Activated CD4-positive, alpha-beta T cell treated with anti-CD3 and anti-CD28 coated beads, Interleukin-2, amount 10 ng/mL, durations not matched to agents 7 days and 5 days (primary cell): ENCODE results near the gene EIF4G3. TPM values are rescaled to one million over a fixed set of nuclear protein-coding genes. Genes with fewer than 3 reads are reported as not detected.
"Not testable (repeated sequence)": the region's sequence is repeated elsewhere in the genome, so short reads cannot be mapped to it uniquely, and the experiment has no call there.

Experiments
- CTCF ChIA-PET: fragments of 350-600 bp; sonication (Branson Sonifier 250); formaldehyde crosslinking; loops from one replicate; lab custom pipeline; 2021; ENCODE audit warnings: antibody characterized with exemption; lab: Charles Lee
- POLR2A ChIA-PET: fragments of 350-600 bp; sonication (Branson Sonifier 250); formaldehyde crosslinking; loops from one replicate; lab custom pipeline; 2021; ENCODE audit warnings: antibody characterized with exemption; lab: Charles Lee
- DNase-seq: peaks from one replicate; pipeline ENCODE4 v3.0.0-alpha.2; 2020
- H3K27ac Mint-ChIP-seq: one replicate; pipeline ENCODE4 v1.8.0; 2021; ENCODE audit warnings: mild to moderate bottlenecking, moderate library complexity, mixed read lengths
- H3K27me3 Mint-ChIP-seq: one replicate; pipeline ENCODE4 v1.8.0; 2021; ENCODE audit warnings: mixed read lengths
- H3K36me3 Mint-ChIP-seq: one replicate; pipeline ENCODE4 v1.8.0; 2021; ENCODE audit warnings: low read depth, mixed read lengths
- H3K4me1 Mint-ChIP-seq: one replicate; pipeline ENCODE4 v1.8.0; 2021; ENCODE audit warnings: mixed read lengths
- H3K4me3 Mint-ChIP-seq: one replicate; pipeline ENCODE4 v1.8.0; 2021; ENCODE audit warnings: mild to moderate bottlenecking, moderate library complexity, mixed read lengths
- H3K9me3 Mint-ChIP-seq: one replicate; pipeline ENCODE4 v1.8.0; 2021; ENCODE audit warnings: mixed read lengths
- total RNA-seq, 2 experiments: library from RNA; stranded (reverse); gene quantifications; one replicate each; pipeline ENCODE4 v1.2.3, GENCODE V29; 2021

Gene EIF4G3
- total RNA-seq, 2 experiments from 2014 or later = 23.8 to 31.5 TPM

GRCh38 chr1:20870718-20871117 is 306.0 kb downstream of the EIF4G3 start:
- Mint-ChIP-seq H3K27me3 (no peaks in the 10 kb centered on the region), H3K4me3 (no peak overlapping the region), H3K36me3 (peaks cover 4% of the 10 kb centered on the region), H3K27ac (no peak overlapping the region), H3K9me3 (no peaks in the 10 kb centered on the region), H3K4me1 (peaks cover 13% of the 10 kb centered on the region)
- CTCF ChIA-PET = no interaction called here
- no peak for DNase-seq
- POLR2A ChIA-PET = no interaction called here

GRCh38 chr1:20868263-20868662 is 308.4 kb downstream of the EIF4G3 start:
- Mint-ChIP-seq H3K36me3 (peaks cover 7% of the 10 kb centered on the region), H3K9me3 (no peaks in the 10 kb centered on the region), H3K27me3 (no peaks in the 10 kb centered on the region), H3K4me3 (no peak overlapping the region), H3K27ac (no peak overlapping the region), H3K4me1 (peaks cover 8% of the 10 kb centered on the region)
- CTCF ChIA-PET = interaction anchor here (0.6 kb wide), 1 partner anchor 120 kb away, joined by 3 read pairs; no protein-coding TSS in a partner anchor
- no peak for DNase-seq
- POLR2A ChIA-PET = no interaction called here

DNA sequence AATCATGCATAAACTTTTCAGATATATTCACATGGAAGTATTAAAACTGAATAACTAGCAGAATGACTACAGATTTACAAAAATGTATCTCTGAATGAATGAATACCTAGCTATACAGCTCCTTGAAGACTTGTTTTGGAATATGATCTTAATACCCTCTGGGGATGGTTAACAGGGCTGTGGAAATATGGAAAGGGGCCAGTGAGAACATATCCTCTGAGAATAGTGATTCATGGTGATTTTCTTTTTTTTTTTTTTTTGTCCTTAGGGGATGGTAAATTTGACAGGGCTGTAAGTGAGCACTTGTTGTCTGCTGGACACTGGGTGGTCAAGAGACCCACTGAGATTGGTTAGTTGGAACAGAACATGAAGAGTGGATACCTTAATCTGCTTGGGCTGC is 308.9 kb downstream of the EIF4G3 start:
- CTCF ChIA-PET = interaction anchor here (0.6 kb wide), 2 partner anchors 120 to 143 kb away, joined by 3 read pairs; no protein-coding TSS in a partner anchor

GRCh38 chr1:20867062-20867461 is 309.6 kb downstream of the EIF4G3 start:
- Mint-ChIP-seq H3K36me3 (peaks cover 7% of the 10 kb centered on the region), H3K9me3 (no peaks in the 10 kb centered on the region), H3K4me1 (no peaks in the 10 kb centered on the region), H3K27me3 (no peaks in the 10 kb centered on the region), H3K4me3 (no peak overlapping the region), H3K27ac (no peak overlapping the region)
- ChIA-PET CTCF (interaction anchor here (0.6 to 0.9 kb wide), 2 partner anchors 11 to 144 kb away, joined by 3 read pairs; no protein-coding TSS in a partner anchor), POLR2A (interaction anchor here (0.6 kb wide), 1 partner anchor 252 kb away, joined by 6 read pairs; no protein-coding TSS in a partner anchor)
- DNase-seq = no peak

More for the DNA sequence above, 308.9 kb downstream of the EIF4G3 start:
- Mint-ChIP-seq H3K9me3 (no peaks in the 10 kb centered on the region), H3K4me1 (peaks cover 3% of the 10 kb centered on the region), H3K27me3 (no peaks in the 10 kb centered on the region), H3K36me3 (peaks cover 7% of the 10 kb centered on the region), H3K4me3 (no peak overlapping the region), H3K27ac (no peak overlapping the region)
- no peak for DNase-seq
- POLR2A ChIA-PET = no interaction called here

DNA sequence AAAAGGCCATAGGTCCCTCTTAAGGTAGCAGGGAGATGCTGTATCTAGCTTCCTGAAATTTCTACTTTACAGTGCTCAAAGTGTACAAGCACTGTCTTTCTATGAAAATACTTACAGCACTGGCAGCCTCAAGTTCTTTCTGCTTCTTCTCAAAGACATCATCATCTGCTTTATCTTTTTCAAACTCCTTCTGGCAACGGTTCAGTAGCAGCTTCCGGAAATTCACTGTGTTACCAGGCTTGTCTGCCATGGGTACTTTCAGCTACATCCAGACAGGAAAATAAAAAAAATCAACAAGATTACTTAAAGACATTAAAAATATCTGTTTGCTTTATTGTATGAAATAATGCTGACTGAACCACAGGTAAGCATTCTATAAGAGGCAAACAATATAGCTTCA is 311.7 kb downstream of the EIF4G3 start:
- ChIA-PET CTCF (interaction anchor here (0.7 kb wide), 1 partner anchor 17 kb away, joined by 3 read pairs; no protein-coding TSS in a partner anchor), POLR2A (no interaction called here)
- no peak for DNase-seq
- Mint-ChIP-seq H3K9me3 (no peaks in the 10 kb centered on the region), H3K4me1 (no peaks in the 10 kb centered on the region), H3K4me3 (no peak overlapping the region), H3K27ac (no peak overlapping the region), H3K27me3 (no peaks in the 10 kb centered on the region), H3K36me3 (peaks cover 5% of the 10 kb centered on the region)

DNA sequence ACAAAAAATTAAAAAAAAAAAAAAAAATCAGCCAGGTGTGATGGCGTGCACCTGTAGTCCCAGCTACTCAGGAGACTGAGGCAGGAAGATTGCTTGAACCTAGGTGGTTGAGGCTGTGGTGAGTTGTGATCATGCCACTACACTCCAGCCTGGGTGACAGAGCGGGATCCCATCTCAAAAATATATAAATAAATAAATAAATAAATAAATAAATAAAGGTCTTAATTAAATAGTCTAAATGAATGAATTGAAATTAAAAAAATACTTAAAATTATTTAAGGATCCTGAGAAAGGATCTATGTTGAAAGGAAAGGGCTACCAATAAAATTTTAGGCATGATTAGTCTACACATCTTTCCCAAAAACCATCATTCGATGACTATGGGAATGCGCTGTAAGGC is 322.2 kb downstream of the EIF4G3 start:
- no peaks in the 10 kb centered on the region for H3K9me3 Mint-ChIP-seq
- ChIA-PET CTCF (interaction anchor here (0.8 kb wide), 1 partner anchor 41 kb away, joined by 3 read pairs; no protein-coding TSS in a partner anchor), POLR2A (no interaction called here)
- H3K27ac Mint-ChIP-seq = no peak overlapping the region
- H3K4me1 Mint-ChIP-seq = no peaks in the 10 kb centered on the region
- DNase-seq = no peak
- H3K4me3 Mint-ChIP-seq = no peak overlapping the region
- no peaks in the 10 kb centered on the region for H3K27me3 Mint-ChIP-seq
- peaks cover 20% of the 10 kb centered on the region for H3K36me3 Mint-ChIP-seq

GRCh38 chr1:20851791-20852190 is 324.9 kb downstream of the EIF4G3 start:
- H3K27ac Mint-ChIP-seq, H3K4me1 Mint-ChIP-seq, H3K9me3 Mint-ChIP-seq, CTCF ChIA-PET, DNase-seq, POLR2A ChIA-PET, H3K27me3 Mint-ChIP-seq, H3K4me3 Mint-ChIP-seq: not testable (repeated sequence)
- peaks cover 13% of the 10 kb centered on the region for H3K36me3 Mint-ChIP-seq

DNA sequence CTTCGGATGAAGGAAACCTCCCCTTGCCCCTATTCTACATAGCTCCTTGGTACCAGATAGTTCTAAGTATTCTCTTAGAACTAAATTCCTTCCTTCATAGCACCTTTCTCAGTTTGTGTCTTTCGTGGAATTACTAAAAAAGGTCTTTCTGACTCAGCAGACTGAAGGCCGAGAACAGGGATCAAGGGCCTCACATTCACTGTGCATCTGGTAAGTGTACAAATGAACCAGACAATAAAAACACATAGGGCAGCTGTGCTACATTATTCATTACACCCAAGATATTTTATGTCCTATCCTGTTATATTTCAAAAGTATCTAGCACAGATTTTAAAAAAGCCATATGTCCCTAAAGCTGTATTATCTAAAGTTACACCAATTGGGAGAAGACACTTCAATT is 326.7 kb downstream of the EIF4G3 start:
- DNase-seq = no peak
- ChIA-PET POLR2A (no interaction called here), CTCF (interaction anchor here (1.6 kb wide), 1 partner anchor 345 kb away, joined by 3 read pairs; no protein-coding TSS in a partner anchor)
- Mint-ChIP-seq H3K4me1 (no peaks in the 10 kb centered on the region), H3K27me3 (no peaks in the 10 kb centered on the region), H3K27ac (no peak overlapping the region), H3K4me3 (no peak overlapping the region), H3K36me3 (peaks cover 13% of the 10 kb centered on the region), H3K9me3 (no peaks in the 10 kb centered on the region)

DNA sequence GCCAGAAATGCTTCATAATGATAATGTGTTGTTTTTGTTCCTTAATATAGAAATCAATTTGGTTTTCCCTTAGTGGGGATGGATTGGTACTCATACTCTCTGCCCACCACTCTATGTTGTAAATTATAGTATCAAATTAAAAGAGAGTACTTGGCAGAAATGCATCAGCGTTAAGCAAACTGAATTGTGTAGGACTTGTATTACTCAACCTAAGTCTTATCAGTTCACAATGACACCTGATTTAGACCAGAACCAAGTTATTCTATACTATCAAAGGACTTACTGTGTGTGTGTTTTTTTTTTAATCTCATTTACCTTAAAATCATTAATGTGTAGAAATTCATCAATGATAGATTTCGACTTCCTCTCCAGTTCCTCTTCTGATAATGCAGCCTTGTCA is 327.6 kb downstream of the EIF4G3 start:
- H3K4me3 Mint-ChIP-seq = no peak overlapping the region
- CTCF ChIA-PET = interaction anchor here (1.6 kb wide), 1 partner anchor 346 kb away, joined by 3 read pairs; no protein-coding TSS in a partner anchor
- no peak for DNase-seq
- H3K4me1 Mint-ChIP-seq = no peaks in the 10 kb centered on the region
- H3K9me3 Mint-ChIP-seq = no peaks in the 10 kb centered on the region
- POLR2A ChIA-PET = no interaction called here
- H3K36me3 Mint-ChIP-seq = peaks cover 16% of the 10 kb centered on the region
- H3K27ac Mint-ChIP-seq = no peak overlapping the region
- no peaks in the 10 kb centered on the region for H3K27me3 Mint-ChIP-seq

DNA sequence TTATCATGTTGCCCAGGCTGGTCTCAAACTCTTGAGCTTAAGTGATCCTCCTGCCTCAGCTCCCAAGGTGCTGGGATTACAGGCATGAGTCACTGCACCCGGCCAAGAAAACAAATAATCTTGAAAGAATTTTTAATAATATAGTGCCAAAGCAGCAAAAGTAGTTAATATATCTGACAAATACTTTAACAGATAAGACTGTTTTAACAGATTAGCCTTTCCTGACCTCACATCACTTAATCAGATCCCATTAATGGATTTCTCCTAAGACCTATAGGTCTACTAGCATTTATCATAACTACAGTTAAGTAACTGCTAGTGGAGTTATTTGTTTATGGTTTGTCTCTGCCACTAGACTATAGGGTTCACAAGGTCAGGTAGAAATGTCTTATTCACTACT is 328.5 kb downstream of the EIF4G3 start:
- CTCF ChIA-PET = interaction anchor here (0.6 kb wide), 1 partner anchor 116 kb away, joined by 3 read pairs; no protein-coding TSS in a partner anchor
- no peak for DNase-seq
- H3K36me3 Mint-ChIP-seq = peaks cover 14% of the 10 kb centered on the region

GRCh38 chr1:20847611-20848080 is 329.1 kb downstream of the EIF4G3 start:
- ChIA-PET CTCF (interaction anchor here (0.6 kb wide), 1 partner anchor 116 kb away, joined by 3 read pairs; no protein-coding TSS in a partner anchor), POLR2A (no interaction called here)

More for the DNA sequence above, 328.5 kb downstream of the EIF4G3 start:
- Mint-ChIP-seq H3K4me3 (no peak overlapping the region), H3K27me3 (no peaks in the 10 kb centered on the region), H3K27ac (no peak overlapping the region), H3K9me3 (no peaks in the 10 kb centered on the region), H3K4me1 (no peaks in the 10 kb centered on the region)
- POLR2A ChIA-PET = no interaction called here

DNA sequence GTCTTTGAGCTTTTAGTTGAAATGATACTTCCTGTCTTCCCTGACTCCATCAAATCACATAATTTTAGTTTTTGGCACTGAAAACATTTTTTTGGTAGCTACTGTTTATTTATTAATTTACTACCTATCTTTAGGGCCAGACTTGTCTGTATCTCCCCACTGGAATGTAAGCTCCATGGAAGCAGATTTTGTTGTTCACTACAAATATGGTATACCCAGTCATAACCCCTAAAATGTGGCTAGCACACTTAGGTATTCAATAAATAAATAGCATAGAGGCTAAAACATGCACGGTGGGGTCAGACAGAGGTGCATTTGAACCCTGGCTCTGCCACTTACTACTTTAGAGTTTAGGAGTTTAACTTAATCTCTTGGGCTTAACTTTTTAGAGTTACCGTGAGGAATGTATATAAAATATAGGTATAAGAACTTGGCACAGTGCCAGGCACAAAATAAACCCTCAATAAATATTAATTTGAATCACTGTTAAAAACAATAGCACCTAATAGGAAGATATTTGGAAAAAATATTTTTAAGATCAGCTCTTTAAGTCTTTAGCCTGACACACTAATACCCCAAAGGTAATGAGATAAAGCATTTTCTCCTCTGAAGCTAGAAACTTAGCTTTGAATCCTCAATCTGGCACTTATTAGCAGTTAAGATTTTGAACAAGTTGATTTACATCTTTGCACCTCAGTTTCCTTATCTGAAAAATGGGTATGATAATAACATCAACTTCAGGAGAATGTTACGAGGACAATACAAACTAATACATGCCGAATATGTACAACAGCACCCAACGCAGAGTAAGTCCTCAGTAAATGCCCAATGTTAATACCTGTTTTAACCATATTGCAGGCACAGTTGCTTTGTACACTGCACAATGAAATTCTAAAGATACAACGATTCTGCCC is 330.0 kb downstream of the EIF4G3 start:
- Mint-ChIP-seq H3K4me1 (no peaks in the 10 kb centered on the region), H3K27me3 (no peaks in the 10 kb centered on the region), H3K9me3 (no peaks in the 10 kb centered on the region), H3K27ac (no peak overlapping the region), H3K36me3 (peaks cover 14% of the 10 kb centered on the region), H3K4me3 (no peak overlapping the region)
- CTCF ChIA-PET = interaction anchor here (0.7 to 1.1 kb wide), 2 partner anchors 10 to 1328 kb away, joined by 4 read pairs; no protein-coding TSS in a partner anchor
- POLR2A ChIA-PET = no interaction called here
- no peak for DNase-seq

More at GRCh38 chr1:20847611-20848080, 329.1 kb downstream of the EIF4G3 start:
- no peak overlapping the region for H3K27ac Mint-ChIP-seq
- H3K36me3 Mint-ChIP-seq = peaks cover 14% of the 10 kb centered on the region
- no peak for DNase-seq
- no peaks in the 10 kb centered on the region for H3K9me3 Mint-ChIP-seq
- no peaks in the 10 kb centered on the region for H3K4me1 Mint-ChIP-seq
- no peak overlapping the region for H3K4me3 Mint-ChIP-seq
- no peaks in the 10 kb centered on the region for H3K27me3 Mint-ChIP-seq

- H3K27ac Mint-ChIP-seq = no peak overlapping the region
- no peak overlapping the region for H3K4me3 Mint-ChIP-seq
- no peaks in the 10 kb centered on the region for H3K9me3 Mint-ChIP-seq
- H3K36me3 Mint-ChIP-seq = peaks cover 4% of the 10 kb centered on the region
- no peaks in the 10 kb centered on the region for H3K4me1 Mint-ChIP-seq
- ChIA-PET POLR2A (no interaction called here), CTCF (interaction anchor here (1.1 kb wide), 1 partner anchor 375 kb away, joined by 5 read pairs; no protein-coding TSS in a partner anchor)
- no peak for DNase-seq
- H3K27me3 Mint-ChIP-seq = no peaks in the 10 kb centered on the region
Measured at GRCh38 chr1:20840731-20841130, 336.0 kb downstream of the EIF4G3 start.
